Measurements from ENCODE around the gene UBL4B.

Gene UBL4B

GRCh38 chr1:110114784-110115183 lies 2.5 kb downstream of the UBL4B start:
- DNase-seq (ENCODE audit: low read depth), result no peak

GRCh38 chr1:110118636-110119396 lies 6.6 kb downstream of the UBL4B start:
- peak; percentile 63 for DNase-seq (ENCODE audit: low read depth)

- DNase-seq (ENCODE audit: low read depth), result no peak
These were observed 7.6 kb downstream of the UBL4B start for GRCh38 chr1:110119843-110120242.

- DNase-seq (ENCODE audit: low read depth), result no peak
These were observed 8.8 kb downstream of the UBL4B start for GRCh38 chr1:110120960-110121561.

- no peak for DNase-seq (ENCODE audit: low read depth)
These were observed 11.0 kb downstream of the UBL4B start for GRCh38 chr1:110123224-110123623.

- no peak for DNase-seq (ENCODE audit: low read depth)
These were observed 13.6 kb downstream of the UBL4B start for GRCh38 chr1:110125810-110126209.

- peak; percentile 29 for DNase-seq (ENCODE audit: low read depth)
These were observed 17.9 kb downstream of the UBL4B start for GRCh38 chr1:110130113-110130591.

GRCh38 chr1:110130989-110131388 lies 18.7 kb downstream of the UBL4B start:
- no peak for DNase-seq (ENCODE audit: low read depth)

GRCh38 chr1:110132682-110133081 lies 20.4 kb downstream of the UBL4B start:
- no peak for DNase-seq (ENCODE audit: low read depth)

GRCh38 chr1:110133436-110133835 lies 21.2 kb downstream of the UBL4B start:
- DNase-seq (ENCODE audit: low read depth), result no peak

- DNase-seq (ENCODE audit: low read depth), result no peak
These were observed 21.9 kb downstream of the UBL4B start for GRCh38 chr1:110134050-110134595.

- no peak for DNase-seq (ENCODE audit: low read depth)
These were observed 23.0 kb downstream of the UBL4B start for GRCh38 chr1:110135246-110135645.

- DNase-seq (ENCODE audit: low read depth), result no peak
These were observed 23.4 kb downstream of the UBL4B start for GRCh38 chr1:110135666-110136065.

- DNase-seq (ENCODE audit: low read depth), result no peak
These were observed 24.7 kb downstream of the UBL4B start for GRCh38 chr1:110136911-110137310.

GRCh38 chr1:110138956-110139355 lies 26.7 kb downstream of the UBL4B start:
- DNase-seq (ENCODE audit: low read depth), result no peak

- no peak for DNase-seq (ENCODE audit: low read depth)
These were observed 32.1 kb downstream of the UBL4B start for GRCh38 chr1:110144366-110144765.

GRCh38 chr1:110148961-110149360 lies 36.7 kb downstream of the UBL4B start:
- no peak for DNase-seq (ENCODE audit: low read depth)

- peak; percentile 34 for DNase-seq (ENCODE audit: low read depth)
These were observed 38.3 kb downstream of the UBL4B start, which contains the start of gene SLC6A17 for GRCh38 chr1:110150330-110151174. SLC6A17 (plus strand) TSS chr1:110150494; CDS start chr1:110166930, 16,436 bp downstream.

- no peak for DNase-seq (ENCODE audit: low read depth)
These were observed 39.0 kb downstream of the UBL4B start for GRCh38 chr1:110151175-110151669.

GRCh38 chr1:110152133-110152785 lies 40.0 kb downstream of the UBL4B start:
- peak; percentile 50 for DNase-seq (ENCODE audit: low read depth)

GRCh38 chr1:110153407-110153950 lies 41.2 kb downstream of the UBL4B start:
- no peak for DNase-seq (ENCODE audit: low read depth)

Data from amniotic epithelial cell (primary cell).